Stimulated activated CD8-positive, alpha-beta memory T cell treated with anti-CD3 and anti-CD28 coated beads, Interleukin-12 subunit alpha, Interleukin-12 subunit beta, amount 100 ng/mL, for 4 hours (primary cell): ENCODE data around the gene C6orf58.

Experiments used
- DNase-seq: peaks from one replicate; pipeline ENCODE4 v3.0.0-alpha.2; 2020; ENCODE audit warnings: low read depth

The C6orf58 gene

DNA sequence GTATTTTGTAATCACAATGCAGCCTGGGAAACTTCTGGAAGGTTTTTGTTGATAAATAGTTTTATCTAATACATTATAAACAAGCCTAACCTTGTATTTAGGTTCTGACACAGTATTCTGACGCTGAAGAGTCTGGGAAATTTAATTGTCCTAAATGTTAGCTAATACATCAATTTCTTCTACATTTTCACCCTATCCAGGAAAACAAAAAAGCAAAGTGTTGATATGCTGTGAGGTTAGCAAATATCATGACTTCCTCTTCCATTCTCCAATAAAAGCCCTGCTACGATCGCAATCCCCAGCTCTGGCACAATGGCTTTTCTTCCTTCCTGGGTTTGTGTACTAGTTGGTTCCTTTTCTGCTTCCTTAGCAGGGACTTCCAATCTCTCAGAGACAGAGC lies at the start of gene C6orf58:
C6orf58 (plus strand) TSS at position 301 of the 400 bp plus-strand sequence; CDS start at position 313, 12 bp downstream.
- DNase-seq, result no peak

GRCh38 chr6:127533011-127533410 lies 44.0 kb upstream of the C6orf58 start:
- DNase-seq, result no peak

DNA sequence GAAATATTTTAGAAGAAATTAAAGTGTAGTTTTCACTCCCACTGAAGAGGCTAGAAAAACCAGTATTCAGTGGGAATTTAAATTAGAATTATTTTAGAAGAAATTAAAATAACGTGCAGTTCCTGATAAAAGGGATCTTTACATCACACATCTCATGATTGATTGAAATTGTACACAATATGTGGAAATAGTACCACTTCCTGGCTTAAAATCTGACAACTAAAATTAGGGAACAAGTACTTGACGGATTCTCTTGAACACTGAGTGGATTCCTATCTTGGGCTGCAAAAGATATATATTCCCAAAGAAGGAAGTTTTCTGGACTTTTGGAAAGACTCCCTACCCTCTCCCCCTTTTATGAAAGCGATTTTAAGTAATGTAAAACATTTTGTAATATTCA lies 43.2 kb upstream of the C6orf58 start:
- no peak for DNase-seq

DNA sequence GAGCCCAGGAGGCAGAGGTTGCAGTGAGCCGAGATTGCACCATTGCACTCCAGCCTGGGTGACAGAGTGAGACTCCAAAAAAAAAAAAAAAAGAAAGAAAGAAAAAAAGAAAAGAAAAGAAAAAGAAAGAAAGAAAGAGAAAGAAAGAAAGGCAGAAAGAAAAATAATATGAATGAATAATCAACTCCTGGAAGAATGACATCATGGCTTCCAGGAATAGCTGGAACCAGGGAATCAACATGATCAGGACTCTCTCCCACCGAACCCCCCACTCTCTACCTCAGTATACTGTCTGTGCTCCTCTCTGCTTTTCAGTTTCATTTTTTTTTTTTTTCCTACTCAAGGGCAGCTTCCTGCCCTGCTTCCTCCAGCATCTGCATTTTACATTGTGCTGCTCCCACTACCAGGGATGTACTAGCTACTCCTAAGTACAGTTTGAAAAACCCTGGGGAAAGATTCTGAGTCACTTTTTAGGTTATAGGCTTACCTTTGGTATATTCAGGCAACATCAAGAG lies 38.2 kb upstream of the C6orf58 start:
- DNase-seq, result no peak

DNA sequence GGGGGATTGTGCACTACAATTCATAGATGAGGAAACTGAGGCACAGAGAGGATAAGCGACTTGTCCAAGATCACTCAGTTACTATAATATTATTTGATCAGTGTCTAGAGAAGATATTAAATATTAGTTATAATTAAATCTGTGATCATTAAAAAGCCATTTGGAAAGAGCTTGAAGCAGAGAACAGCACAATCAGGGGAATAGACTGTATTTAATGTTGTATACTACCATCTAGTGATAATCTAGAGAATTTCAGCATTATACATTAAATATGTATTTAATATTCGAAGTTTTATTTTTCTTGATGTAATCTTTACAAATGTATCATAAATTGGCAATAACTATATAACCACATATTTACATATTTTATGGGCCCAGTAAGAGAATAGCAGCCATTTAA lies 37.7 kb upstream of the C6orf58 start:
- DNase-seq, result no peak

DNA sequence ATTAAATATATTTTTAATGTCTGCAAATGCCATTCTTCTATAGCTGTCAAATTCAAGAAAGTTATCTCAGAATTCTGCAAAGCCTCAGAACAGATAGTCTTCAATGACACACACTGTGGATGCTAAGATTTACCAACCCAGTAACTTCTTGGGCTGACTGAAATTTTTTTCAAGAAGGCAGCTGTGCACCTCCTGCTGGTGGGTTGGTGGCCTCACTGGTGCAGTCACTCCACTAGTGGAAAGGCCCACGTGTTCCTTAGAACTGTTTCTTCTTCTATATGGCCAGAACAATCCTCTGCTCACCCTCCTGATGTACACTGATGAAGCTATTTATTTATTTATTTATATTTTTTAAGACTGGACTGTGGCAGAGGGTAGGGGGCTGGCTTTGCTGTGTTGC lies 29.8 kb upstream of the C6orf58 start:
- no peak for DNase-seq

DNA sequence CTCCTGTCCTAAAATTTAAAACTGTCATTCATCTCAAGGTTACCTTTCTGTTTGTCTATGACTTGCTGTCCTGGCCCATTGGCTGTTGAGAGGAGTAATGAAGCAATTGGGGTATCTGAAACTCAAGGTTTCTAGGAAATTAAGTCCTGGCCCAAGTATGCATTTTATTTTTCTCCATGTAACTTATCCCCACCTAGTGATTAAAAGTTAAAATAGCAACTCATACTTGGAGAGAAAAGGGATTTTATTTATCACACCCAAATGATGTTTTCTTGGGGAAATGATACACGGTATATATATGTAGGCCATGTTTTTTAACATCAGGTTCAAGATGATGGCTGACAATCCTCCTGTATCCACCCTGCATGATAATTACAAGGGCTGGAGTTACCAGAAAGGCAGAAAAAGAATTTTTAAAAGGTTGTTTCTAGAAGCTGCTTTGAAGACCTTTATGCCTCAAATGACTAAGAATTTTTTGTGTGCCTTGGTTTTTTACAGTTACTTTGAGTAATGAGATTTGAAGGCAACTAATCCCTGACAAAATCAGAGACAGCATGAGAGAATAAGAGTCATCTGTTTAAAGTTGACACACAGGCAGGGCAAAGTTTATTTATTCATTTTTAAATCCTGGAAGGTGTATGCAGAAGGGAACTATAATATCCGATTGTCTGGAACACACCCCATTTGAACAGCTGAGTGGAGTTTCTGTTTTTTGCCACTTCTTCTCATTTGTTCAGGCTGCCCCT lies 28.9 kb upstream of the C6orf58 start:
- DNase-seq, result no peak

GRCh38 chr6:127550403-127550802 lies 26.6 kb upstream of the C6orf58 start:
- DNase-seq, result no peak

DNA sequence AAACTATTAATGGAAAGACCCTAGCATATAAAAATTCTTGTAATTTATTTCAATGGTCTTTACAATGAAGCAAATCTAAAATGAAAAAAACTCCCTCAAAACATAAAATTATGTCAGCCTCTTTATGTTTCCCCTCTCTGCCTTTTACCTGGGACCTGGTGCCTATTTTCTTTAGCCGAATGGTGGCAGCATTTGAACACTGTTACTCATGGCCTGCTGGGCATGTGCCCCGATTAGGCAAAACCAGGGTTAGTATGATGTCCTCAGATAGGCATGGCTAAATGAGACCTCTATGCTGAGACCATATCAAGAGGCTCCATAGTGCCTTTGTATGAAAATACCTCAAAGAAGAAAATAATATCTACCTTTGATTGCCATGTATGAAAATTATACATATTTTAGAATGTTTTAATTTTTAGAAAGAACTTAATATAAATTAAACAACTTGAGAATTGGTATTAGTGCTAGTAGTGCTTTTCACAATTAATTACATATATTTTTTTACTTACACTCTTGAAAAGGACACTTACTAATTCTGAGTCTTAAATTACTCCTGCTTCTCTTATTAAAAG lies 22.5 kb upstream of the C6orf58 start:
- no peak for DNase-seq

DNA sequence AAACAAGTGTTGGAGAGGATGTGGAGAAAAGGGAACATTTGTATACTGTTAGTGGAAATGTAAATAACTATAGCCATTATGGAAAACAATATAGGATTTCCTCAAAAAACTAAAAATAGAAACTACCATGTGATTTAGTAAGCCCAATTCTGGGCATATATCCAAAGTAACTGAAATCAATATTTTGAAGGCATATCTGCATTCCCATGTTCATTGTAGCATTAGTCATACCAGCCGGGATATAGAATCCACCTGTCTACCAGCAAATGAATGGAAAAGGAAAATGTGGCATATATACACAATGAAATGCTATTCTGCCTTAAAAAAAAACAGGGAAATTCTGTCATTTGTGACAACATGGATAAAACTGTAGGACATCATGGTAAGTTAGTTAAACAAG lies 15.3 kb upstream of the C6orf58 start:
- DNase-seq, result no peak

DNA sequence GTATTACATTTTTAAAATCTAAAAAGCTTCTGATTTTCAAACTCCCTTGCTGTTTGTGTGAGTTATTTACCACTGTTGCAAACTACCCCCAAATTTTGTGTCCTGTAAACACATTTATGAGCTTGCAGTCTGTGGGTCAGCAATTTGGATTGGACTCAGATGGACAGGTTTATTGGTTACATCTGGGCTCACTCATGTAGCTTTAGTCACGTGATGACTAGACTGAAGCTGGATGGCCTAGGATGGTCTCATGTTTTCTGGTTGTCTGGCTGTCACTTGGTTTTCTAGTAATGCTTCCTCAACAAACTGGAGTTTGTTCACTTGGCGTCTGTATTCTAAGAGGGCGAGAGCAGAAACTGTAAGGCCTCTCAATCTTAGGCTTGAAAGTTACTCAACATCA lies 12.2 kb upstream of the C6orf58 start:
- no peak for DNase-seq

GRCh38 chr6:127566119-127566518 lies 10.9 kb upstream of the C6orf58 start:
- no peak for DNase-seq

DNA sequence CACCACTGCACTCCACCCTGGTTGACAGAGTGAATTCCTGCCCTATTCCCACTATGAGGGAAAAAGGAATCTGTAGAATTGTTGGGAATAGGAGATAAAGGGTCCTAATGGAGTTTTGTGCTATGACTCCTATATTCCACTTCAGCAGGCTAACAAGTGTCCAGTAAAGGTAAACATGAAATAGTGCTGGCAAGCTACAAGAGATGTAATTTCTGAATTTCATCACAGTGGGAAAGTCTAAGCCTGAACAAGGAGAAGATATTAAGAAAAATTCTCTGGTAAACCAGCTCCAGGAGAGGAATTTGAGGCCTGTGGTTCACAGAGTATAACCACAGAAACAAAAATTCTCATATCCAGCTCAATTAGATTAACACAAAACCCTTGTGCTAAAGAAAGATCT lies 10.3 kb upstream of the C6orf58 start:
- DNase-seq, result no peak

DNA sequence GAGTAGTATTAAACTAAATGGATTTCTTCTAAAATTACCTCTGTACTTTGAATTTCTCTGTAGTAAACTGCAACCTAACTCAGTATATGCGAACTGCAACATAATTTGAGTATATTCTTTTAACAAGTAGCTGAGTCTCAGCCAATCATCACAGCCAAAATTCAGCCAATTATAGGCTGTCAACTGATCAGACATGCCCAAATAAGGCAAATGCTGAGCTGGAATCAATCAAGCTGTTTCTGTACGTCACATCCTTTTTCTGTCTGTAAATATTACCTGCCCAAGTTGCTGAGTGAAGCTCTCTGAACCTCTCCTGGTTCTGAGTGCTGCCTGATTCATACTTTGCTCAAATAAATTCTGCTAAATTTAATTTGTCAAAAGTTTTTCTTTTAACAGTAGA lies 9.5 kb upstream of the C6orf58 start:
- no peak for DNase-seq

GRCh38 chr6:127570739-127571389 lies 6.1 kb upstream of the C6orf58 start:
- no peak for DNase-seq

- no peak for DNase-seq
These were observed 1.9 kb downstream of the C6orf58 start for GRCh38 chr6:127578900-127579299.

GRCh38 chr6:127581576-127581975 lies 4.6 kb downstream of the C6orf58 start:
- no peak for DNase-seq

DNA sequence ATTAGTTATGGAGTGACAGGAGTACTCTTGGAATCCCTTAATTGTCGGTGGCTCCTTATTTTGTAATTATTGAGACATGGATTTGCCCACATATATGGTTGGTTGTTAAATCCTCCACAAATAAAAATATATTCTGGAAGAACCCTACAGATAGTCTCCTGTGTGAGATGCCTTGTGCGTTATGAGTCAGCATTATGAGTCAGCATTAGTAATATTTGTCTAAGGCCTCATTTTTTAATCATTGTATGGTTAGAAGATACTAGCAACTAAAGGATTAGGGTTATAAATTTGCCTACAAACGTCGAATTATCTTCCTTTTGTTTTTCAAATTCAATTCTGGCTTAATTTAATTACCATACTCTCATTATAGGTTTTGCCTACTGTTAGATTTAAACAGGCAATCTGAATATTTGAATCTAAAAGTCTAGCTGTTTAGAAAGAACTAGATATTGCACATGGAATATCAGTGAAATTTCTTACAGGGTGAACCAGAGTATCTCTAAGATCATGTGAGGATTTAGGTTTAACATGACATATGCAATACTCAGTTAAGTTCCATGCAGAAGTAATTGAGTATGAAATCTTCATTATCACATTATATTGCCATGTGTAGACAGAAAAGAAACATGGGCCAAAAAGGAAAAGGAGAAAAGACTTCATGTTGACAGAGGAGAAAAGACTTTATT lies 5.9 kb downstream of the C6orf58 start:
- DNase-seq, result no peak

- DNase-seq, result no peak
These were observed 8.1 kb downstream of the C6orf58 start for GRCh38 chr6:127585123-127585522.

DNA sequence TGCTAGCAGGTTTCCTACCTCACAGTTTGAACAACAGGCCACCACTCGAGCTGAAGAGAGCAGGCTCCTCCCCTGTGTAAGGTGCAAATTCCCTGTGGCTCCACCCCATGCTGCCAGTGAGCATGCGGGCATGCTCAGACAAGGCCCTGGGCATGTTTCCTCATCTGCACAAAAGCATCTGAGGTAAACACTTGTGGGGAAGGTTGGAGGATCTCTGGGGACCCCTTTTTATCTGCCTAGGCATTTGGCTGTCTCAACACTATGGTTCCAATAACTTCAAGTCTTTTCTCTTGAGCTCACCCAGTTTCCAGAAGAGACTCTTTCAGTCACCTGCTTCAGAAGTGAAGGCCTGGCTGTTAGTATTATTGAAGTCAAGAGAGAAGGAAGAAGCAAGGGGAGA lies 9.4 kb downstream of the C6orf58 start:
- no peak for DNase-seq

GRCh38 chr6:127587875-127588274 lies 10.9 kb downstream of the C6orf58 start:
- no peak for DNase-seq

DNA sequence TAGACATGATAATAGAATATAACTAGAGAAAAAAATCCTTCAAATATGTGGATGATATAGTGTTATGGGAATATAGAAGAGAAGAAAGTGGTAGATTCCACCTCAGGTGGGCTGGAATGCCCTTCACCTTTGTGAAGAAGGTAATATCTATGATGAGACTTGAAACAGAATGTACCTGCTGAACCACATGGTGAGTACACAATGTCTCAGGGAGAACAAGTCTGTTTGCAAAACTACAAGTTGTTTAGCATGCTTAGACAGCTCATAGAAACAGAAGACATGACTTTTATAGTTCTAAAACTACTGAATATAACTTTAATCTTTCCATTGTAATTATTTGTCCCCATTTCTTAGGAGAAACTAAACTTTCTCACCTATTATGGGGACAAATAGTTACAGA lies 12.2 kb downstream of the C6orf58 start:
- DNase-seq, result no peak

GRCh38 chr6:127590344-127590743 lies 13.4 kb downstream of the C6orf58 start:
- no peak for DNase-seq
